Measurements from ENCODE around the gene KCNK7.

Gene KCNK7

GRCh38 chr11:65580756-65581155 lies 14.8 kb downstream of the KCNK7 start:
- TF ChIP-seq CTCF (IDR thresholded peaks at IDR 0.05), result no peak
- Histone ChIP-seq H3K9ac (no peak overlapping the region), H3K36me3 (ENCODE audit: control insufficient read depth, insufficient read depth, low read length) (no peaks in the 10 kb centered on the region), H3K4me2 (ENCODE audit: low read length) (no peak overlapping the region), H3K27me3 (ENCODE audit: control insufficient read depth, insufficient read depth, low read length) (no peaks in the 10 kb centered on the region), H3K27ac (no peak overlapping the region), H2AFZ (no peak overlapping the region), H3K9me3 (ENCODE audit: control insufficient read depth, low read length) (no peaks in the 10 kb centered on the region), H3K79me2 (no peaks in the 10 kb centered on the region), H3K4me3 (ENCODE audit: low read depth, low read length) (no peak overlapping the region), H3K4me1 (no peaks in the 10 kb centered on the region)

GRCh38 chr11:65580031-65580692 lies 15.4 kb downstream of the KCNK7 start:
- Histone ChIP-seq H3K79me2 (no peaks in the 10 kb centered on the region), H3K27ac (no peak overlapping the region), H3K4me3 (ENCODE audit: low read depth, low read length) (no peak overlapping the region), H3K4me2 (ENCODE audit: low read length) (no peak overlapping the region), H2AFZ (no peak overlapping the region), H3K4me1 (no peaks in the 10 kb centered on the region), H3K27me3 (ENCODE audit: control insufficient read depth, insufficient read depth, low read length) (no peaks in the 10 kb centered on the region), H3K36me3 (ENCODE audit: control insufficient read depth, insufficient read depth, low read length) (no peaks in the 10 kb centered on the region), H3K9me3 (ENCODE audit: control insufficient read depth, low read length) (no peaks in the 10 kb centered on the region), H3K9ac (no peak overlapping the region)
- TF ChIP-seq CTCF (IDR thresholded peaks at IDR 0.05), result no peak

- H3K27me3 ChIP-seq (ENCODE audit: control insufficient read depth, insufficient read depth, low read length), result no peaks in the 10 kb centered on the region
- H2AFZ ChIP-seq, result no peak overlapping the region
- no peak overlapping the region for H3K9ac ChIP-seq
- H3K4me1 ChIP-seq, result no peaks in the 10 kb centered on the region
- H3K27ac ChIP-seq, result no peak overlapping the region
- no peak overlapping the region for H3K4me3 ChIP-seq (ENCODE audit: low read depth, low read length)
- no peaks in the 10 kb centered on the region for H3K79me2 ChIP-seq
- H3K36me3 ChIP-seq (ENCODE audit: control insufficient read depth, insufficient read depth, low read length), result no peaks in the 10 kb centered on the region
- H3K4me2 ChIP-seq (ENCODE audit: low read length), result no peak overlapping the region
- H3K9me3 ChIP-seq (ENCODE audit: control insufficient read depth, low read length), result no peaks in the 10 kb centered on the region
- TF ChIP-seq CTCF (IDR thresholded peaks at IDR 0.05), result no peak
Measured at GRCh38 chr11:65579291-65579690, 16.3 kb downstream of the KCNK7 start.

GRCh38 chr11:65578667-65579066 lies 16.9 kb downstream of the KCNK7 start:
- no peak overlapping the region for H3K9ac ChIP-seq
- no peaks in the 10 kb centered on the region for H3K27me3 ChIP-seq (ENCODE audit: control insufficient read depth, insufficient read depth, low read length)
- no peak overlapping the region for H3K4me3 ChIP-seq (ENCODE audit: low read depth, low read length)
- no peak for TF ChIP-seq CTCF (IDR thresholded peaks at IDR 0.05)
- no peaks in the 10 kb centered on the region for H3K79me2 ChIP-seq
- H3K27ac ChIP-seq, result no peak overlapping the region
- H3K4me2 ChIP-seq (ENCODE audit: low read length), result no peak overlapping the region
- H3K9me3 ChIP-seq (ENCODE audit: control insufficient read depth, low read length), result no peaks in the 10 kb centered on the region
- no peaks in the 10 kb centered on the region for H3K36me3 ChIP-seq (ENCODE audit: control insufficient read depth, insufficient read depth, low read length)
- H2AFZ ChIP-seq, result no peak overlapping the region
- peaks cover under 1% of the 10 kb centered on the region for H3K4me1 ChIP-seq

GRCh38 chr11:65578134-65578533 lies 17.5 kb downstream of the KCNK7 start:
- H2AFZ ChIP-seq, result no peak overlapping the region
- H3K27ac ChIP-seq, result no peak overlapping the region
- no peaks in the 10 kb centered on the region for H3K79me2 ChIP-seq
- no peak overlapping the region for H3K4me3 ChIP-seq (ENCODE audit: low read depth, low read length)
- no peak overlapping the region for H3K9ac ChIP-seq
- TF ChIP-seq CTCF (IDR thresholded peaks at IDR 0.05), result no peak
- no peak overlapping the region for H3K4me2 ChIP-seq (ENCODE audit: low read length)
- H3K27me3 ChIP-seq (ENCODE audit: control insufficient read depth, insufficient read depth, low read length), result no peaks in the 10 kb centered on the region
- H3K4me1 ChIP-seq, result peaks cover 3% of the 10 kb centered on the region
- H3K36me3 ChIP-seq (ENCODE audit: control insufficient read depth, insufficient read depth, low read length), result no peaks in the 10 kb centered on the region
- no peaks in the 10 kb centered on the region for H3K9me3 ChIP-seq (ENCODE audit: control insufficient read depth, low read length)
